HL-60 (cell line): ENCODE results near the gene LGR6.

Experiments
- REST ChIP-seq: IDR thresholded peaks from 2 replicates; pipeline ENCODE4 v1.6.1; 2012; ENCODE audit warnings: low read depth; ENCODE audit not compliant: insufficient replicate concordance
- TF ChIP-seq, protein P1 (sequence below): IDR thresholded peaks from one replicate; pipeline ENCODE4 v1.5.1; 2011; ENCODE audit warnings: low read length, control low read depth, inconsistent platforms; ENCODE audit not compliant: insufficient read depth

DNA sequence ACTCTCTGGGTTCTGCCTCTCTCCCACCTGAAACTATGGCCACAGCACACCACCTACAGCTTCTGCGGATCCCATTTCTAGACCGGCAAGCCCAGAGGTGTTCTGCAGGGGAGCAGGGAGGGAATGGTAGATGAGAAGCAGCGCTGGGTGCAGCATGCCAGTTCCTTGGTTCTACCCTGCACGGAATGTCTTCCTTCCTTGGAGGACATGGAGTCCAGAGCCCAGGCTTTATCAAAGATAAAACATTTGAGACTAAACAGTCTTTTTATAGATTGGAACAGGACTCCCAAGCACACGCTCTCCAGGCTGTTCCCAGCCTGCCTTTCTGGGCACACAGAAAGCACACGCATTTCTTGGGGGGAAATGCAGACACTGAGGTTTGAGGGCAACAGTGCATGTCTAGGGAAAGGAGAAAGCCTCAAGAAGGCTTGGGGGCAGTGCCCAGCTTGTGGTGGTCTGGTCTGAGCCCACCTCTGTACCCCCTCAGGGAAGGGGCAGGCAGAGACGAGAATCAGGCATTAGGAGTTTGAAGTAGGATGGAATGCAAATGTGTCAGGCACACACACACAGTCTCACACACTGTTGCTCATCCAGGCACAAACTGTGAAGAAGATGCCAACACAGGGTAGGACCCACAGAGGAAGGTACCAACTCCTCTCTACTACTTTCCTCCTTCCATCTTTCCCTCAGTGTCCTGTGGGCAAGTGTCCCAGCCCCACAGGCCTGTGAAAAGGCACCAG lies 29.7 kb downstream of the LGR6 start:
- no peak for TF ChIP-seq REST
- TF ChIP-seq, protein P1, sequence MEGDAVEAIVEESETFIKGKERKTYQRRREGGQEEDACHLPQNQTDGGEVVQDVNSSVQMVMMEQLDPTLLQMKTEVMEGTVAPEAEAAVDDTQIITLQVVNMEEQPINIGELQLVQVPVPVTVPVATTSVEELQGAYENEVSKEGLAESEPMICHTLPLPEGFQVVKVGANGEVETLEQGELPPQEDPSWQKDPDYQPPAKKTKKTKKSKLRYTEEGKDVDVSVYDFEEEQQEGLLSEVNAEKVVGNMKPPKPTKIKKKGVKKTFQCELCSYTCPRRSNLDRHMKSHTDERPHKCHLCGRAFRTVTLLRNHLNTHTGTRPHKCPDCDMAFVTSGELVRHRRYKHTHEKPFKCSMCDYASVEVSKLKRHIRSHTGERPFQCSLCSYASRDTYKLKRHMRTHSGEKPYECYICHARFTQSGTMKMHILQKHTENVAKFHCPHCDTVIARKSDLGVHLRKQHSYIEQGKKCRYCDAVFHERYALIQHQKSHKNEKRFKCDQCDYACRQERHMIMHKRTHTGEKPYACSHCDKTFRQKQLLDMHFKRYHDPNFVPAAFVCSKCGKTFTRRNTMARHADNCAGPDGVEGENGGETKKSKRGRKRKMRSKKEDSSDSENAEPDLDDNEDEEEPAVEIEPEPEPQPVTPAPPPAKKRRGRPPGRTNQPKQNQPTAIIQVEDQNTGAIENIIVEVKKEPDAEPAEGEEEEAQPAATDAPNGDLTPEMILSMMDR: no peak
